Right ventricle myocardium superior (tissue), 1 donor: ENCODE results near the gene HELQ. TPM values are rescaled to one million over a fixed set of nuclear protein-coding genes. Genes with fewer than 3 reads are reported as not detected.
"Not testable (repeated sequence)": the region's sequence is repeated elsewhere in the genome, so short reads cannot be mapped to it uniquely, and the experiment has no call there.

ENCODE experiments used
- ATAC-seq: fragments of 200-7000 bp; cut with Tn5 transposase; one replicate; pipeline ENCODE4 v1.9.1; 2020; ENCODE audit warnings: mild to moderate bottlenecking; ENCODE audit not compliant: poor library complexity
- DNase-seq: peaks from one replicate; pipeline ENCODE4 v3.0.0-alpha.2; 2020
- intact Hi-C: fragments of 100-400 bp; cut with DNase I; formaldehyde crosslinking; loops from one replicate; pipeline ENCODE4 v1.11.2; 2022
- total RNA-seq: library from RNA; stranded (reverse); fragmentation: NEBNext Ultra II Directional; extraction: Animal tissue kit (Norgen Biotek cat#: 25700); gene quantifications from one replicate; pipeline ENCODE4 v1.2.1, GENCODE V29; 2021
- donor health status: DM: no; HTN: yes; CAD: no; lungs with severe emphysema.

Gene HELQ
- total RNA-seq, 1 donor from 2014 or later: 13.8 TPM

DNA sequence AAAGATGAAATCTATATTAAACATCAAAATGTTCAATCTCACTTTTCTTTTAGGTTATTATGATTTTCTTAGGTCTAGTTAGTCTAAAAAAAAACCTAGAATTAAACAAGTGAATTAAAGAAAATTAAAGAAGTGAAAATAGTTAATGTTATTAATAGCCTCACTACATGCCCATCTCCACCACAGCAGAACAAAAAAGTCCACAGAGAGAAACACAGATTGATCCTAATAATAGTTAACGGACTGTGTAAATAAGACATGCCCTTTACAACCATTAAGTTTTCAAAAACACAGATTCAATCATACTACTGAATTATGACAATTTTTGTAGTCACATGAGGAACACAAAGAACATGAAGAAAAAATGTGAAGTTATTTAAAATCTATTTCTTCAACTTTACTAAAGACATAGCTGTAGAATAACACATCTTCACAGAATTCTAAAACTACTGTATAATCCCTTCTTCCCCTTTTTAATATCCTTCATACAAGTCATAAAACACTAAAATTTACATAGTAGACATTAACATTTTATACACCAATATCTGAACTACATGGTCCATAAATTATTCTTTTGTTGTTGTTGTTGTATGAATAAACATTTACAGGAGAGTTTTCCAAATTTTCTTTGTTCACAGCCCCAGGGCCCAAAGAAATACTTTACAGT, 15.3 kb downstream of the HELQ start:
- ATAC-seq (no peak), DNase-seq (no peak)
- intact Hi-C loops: no loop called here

DNA sequence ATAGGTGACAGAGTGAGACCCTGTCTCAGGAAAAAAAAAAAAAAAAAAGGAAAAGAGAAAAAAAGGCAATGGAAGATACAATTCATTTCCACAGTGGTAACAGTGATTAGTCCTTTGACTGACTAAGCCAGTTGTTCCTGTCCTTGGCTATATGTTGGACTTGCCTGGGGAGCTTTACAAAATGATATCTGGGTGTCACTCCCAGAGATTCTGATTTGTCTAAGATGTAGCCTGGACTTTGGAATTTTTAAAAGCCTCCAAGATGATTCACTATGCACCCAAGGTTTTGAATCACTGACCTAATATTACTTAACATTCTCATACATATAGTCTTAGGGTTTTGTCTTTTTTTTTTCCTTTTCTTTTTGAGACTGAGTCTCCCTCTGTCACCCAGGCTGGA, 16.9 kb downstream of the HELQ start:
- no peak for ATAC-seq
- intact Hi-C loops: no loop called here
- no peak for DNase-seq

DNA sequence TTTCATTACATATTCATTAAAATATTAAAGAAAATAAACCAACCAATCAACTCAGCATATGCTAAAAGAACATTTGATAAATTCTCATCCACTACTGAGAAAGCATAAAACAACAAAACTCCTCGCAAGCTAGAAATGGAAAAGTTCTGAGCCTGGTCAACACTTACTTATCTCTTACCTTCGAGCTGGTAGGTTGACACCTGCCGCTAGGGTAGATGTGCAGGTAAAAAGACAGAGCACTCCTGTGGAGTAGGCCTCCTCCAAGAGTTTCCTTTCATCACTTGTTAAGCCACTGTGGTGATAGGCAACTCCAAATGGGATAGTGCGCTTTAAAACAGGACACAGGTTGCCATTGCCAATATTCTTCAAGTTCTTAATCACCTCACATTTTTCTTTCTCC, 18.9 kb downstream of the HELQ start:
- intact Hi-C loops: no loop called here
- DNase-seq: no peak
- ATAC-seq: no peak

DNA sequence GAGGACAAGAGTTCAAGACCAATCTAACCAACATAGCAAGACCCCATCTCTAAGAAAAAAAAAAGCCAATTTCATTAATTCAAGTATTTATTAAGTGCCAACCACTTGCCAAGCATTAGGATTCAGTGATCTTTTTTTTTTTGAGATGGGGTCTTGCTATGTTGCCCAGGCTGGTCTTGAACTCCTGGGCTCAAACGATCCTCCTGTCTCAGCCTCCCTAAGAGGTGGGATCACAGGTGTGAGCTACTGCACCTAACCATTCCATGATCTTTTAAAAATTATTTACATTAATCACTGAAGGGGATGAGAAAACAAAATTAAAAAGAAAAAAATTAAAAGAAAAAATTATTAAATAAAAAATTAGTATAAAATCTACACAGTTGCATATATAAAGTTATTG, 24.4 kb downstream of the HELQ start:
- DNase-seq (no peak), ATAC-seq (no peak)
- intact Hi-C loops: no loop called here

DNA sequence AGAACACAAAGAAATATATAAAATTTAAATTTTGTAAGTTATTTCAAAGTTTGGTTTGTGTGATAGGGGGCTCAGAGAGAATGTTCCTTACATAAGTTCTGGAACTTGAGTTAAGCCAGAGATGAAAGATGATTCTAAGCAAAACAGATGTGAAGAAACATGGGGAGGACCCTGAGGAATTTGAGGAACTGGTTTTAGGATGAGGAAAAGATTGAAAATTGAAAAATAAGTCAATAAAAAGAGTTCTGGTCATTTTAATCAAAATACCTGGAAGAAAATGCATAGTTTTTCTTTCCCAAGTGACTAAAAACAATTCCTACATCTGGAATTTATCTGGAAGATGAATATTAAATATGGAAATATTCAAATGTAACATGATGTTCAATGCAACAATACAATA, 37.4 kb downstream of the HELQ start:
- ATAC-seq (no peak), DNase-seq (no peak)
- intact Hi-C loops: no loop called here

DNA sequence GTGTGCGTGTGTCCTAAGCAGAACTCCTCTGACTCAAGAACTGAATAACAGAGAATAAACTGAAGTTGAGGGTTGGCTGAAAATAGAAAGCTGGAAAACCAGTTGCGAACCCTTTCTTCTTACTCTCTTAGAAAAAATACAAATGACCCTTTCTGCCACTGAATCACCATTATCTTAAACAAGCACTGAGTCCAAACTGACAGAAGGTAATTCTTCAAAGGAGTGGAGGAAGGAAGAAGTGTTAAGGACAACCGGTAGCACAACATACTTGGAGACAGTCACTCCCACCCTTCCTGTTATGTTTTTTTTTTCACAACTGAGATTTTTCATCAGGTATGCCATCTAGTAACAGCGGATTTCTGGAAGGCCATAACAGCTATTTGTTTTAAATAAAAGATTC, 38.1 kb downstream of the HELQ start:
- intact Hi-C loops: no loop called here
- no peak for ATAC-seq
- no peak for DNase-seq

DNA sequence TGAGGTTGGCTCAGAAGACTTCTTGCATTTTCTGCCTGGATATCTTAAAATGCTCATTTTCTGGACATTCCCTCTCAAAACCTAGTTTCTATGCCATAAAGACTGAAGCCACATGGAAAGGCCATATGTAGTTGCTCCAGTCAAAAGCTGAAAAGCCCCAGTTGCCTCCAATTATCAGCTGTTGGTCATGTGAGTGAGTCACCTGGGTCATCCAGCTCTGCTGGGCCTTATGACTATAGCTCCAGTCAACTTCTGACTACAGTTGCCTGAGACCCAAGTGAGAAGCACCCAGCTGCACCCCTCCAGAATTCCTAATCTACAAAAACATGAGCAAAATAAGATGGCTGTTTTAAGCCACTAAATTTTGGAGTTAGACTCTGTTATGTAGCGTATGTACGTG, 41.9 kb downstream of the HELQ start:
- DNase-seq (no peak), ATAC-seq (no peak)
- intact Hi-C loops: no loop called here

DNA sequence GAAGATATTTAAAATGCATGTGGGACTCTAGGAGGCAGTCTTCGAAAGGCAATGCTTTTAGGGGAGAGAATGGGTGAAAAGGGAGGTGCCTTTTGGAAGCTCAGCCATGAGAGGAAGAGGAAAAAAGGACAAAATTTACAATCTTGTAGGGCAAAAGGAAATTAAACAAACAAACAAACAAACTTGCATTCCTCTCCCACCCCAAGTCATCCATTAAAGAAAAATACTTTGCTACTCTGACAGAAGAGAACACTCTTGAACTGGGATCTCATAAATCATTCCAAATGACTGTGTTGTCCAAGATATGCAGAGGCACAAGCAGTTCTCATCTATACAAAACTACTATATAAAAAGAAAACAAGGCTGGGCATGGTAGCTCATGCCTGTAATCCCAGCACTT, 46.7 kb downstream of the HELQ start:
- DNase-seq (no peak), ATAC-seq (no peak)
- intact Hi-C loops: no loop called here

DNA sequence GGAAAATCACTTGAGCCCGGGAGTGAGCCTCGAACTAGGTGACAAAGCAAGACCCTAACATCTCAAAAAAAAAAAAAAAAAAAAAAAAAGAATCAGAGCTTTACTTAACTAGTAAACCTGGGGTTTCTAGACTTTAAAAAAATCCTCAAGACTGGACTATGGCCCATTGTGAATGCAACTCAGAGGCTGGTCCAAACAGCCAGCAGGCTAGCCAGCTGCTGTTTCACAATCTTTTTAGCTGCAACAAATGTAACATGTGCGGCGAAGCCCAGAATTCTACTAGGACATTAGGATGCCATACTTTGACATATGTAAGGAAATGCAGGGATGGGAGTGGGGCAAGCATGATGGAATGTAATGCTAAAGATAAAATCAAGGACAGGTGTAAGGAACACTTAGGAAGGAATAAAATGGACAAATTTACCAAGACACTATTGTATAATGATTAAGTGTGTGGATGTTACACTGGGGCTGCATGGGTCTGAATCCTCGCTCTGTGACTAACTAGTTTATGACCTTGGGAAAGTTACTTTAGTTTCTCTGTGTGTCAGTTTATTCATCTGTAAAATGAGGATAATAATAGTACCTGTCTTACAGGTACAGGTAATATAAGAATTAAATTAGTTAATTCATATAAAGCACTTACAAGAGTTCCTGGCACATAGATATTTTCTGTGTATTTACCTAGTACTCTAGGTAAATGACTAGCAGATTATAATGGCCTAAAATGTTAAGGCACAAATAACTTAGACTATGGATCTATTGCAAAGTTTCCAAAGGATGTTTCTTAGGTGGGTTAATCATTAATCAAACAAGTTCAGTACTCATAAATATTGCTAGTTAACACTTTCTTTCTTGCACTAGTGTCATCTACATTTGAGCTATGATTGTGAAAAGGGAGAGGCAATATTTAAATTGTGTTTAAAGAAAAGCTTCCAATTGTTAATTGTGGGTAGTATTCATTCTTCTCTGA, 49.5 kb downstream of the HELQ start:
- intact Hi-C loops: no loop called here
- ATAC-seq (no peak), DNase-seq (no peak)

DNA sequence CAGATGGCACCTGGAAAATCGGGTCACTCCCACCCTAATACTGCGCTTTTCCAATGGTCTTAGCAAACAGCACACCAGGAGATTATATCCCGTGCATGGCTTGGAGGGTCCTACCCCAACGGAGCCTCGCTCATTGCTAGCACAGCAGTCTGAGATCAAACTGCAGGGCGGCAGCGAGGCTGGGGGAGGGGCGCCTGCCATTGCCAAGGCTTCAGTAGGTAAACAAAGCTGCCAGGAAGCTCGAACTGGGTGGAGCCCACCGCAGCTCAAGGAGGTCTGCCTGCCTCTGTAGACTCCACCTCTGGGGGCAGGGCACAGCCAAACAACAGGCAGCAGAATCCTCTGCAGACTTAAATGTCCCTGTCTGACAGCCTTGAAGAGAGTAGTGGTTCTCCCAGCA, 57.5 kb downstream of the HELQ start:
- DNase-seq, ATAC-seq, intact Hi-C loops: not testable (repeated sequence)

DNA sequence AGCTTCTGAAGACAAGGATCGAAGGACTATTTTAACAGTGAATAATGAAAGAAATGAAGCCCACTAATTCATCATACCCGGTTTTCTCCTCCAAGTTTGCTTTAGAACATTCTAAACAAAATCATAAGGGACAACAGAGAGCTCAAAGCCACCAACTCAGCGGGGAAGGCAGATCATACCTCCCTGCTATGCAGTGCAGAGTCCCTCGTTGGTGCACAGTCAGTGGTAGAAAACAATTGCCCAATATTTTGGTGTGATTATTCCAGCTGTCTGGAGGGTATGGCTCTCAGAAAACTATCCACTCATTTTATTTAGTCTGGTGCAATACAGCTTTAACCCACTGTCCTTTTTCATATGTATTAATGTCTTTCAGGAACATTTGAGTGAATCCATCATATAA, 61.7 kb downstream of the HELQ start:
- no peak for DNase-seq
- no peak for ATAC-seq
- intact Hi-C loops: no loop called here

DNA sequence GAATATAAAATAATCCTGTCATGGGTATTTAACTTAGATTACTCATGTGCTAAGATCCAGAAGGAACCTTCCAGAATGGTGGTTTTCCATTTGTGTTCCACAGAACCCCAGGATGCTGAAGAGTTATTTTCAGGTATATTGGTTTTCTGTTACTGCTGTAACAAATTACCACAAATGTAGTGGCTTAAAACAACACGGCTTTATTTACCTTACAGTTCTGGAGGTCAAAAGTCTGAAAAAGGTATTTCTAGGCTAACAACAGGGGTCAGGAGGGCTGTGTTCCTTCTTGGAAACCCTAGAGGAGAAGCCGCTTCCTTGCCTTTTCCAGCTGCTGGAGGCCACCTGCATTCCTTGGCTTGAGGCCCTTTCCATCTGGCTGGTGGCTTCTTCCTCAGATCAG, 63.1 kb downstream of the HELQ start:
- ATAC-seq (no peak), DNase-seq (no peak)
- intact Hi-C loops: no loop called here

DNA sequence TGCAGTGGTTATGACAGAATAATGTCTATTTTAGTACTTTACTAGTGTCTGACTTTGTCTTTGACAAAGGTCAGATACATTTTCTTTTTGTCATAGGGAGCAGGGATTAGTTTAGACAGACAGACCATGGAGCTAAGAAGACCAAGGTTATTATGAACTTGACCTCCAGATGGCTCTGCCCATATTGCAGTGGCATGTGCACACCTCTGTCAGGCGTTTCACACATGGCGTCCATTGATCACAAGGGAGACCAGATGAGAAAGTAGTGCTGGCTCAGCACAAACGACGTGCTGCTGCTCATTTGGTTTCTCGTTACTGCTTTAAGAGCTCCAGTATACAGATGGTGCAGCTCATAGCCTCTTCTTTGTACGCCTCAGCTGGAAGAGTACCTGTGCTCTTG, 64.7 kb downstream of the HELQ start:
- no peak for ATAC-seq
- no peak for DNase-seq
- intact Hi-C loops: no loop called here

DNA sequence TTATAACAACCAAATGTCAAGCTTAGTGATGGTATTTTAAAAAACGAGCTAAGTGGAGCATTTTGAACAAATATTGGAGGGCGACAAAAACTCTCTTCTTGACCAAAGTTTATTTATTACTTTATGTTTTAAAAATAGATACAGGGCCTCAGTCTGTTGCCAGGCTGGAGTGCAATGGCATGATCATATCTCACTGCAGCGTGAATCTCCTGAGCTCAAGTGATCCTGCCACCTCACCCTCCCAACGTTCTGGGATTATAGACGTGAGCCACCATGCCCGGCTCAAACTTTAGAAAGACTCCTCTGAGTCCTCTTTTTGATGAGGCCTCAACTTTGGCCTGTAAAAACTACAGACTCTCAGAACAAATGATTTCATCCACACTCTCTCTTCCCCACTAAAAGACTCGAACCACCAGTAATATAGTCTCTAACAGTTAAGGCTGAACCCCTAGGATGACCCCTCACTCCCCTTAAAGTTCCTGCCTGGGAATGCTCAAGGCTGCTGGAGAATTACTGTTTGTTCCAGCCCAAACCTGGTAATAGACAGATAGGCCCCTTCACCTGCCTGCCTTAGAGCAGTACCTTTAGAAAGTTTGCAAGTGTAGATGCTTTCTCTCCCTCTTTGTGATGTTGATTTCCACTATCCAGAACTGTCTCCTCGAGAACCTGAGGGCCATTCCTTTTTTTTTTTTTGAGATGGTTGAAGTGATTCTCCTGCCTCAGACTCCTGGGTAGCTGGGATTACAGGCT, 65.7 kb downstream of the HELQ start:
- peak; percentile 67 for ATAC-seq
- DNase-seq: no peak
- intact Hi-C loops: no loop called here

DNA sequence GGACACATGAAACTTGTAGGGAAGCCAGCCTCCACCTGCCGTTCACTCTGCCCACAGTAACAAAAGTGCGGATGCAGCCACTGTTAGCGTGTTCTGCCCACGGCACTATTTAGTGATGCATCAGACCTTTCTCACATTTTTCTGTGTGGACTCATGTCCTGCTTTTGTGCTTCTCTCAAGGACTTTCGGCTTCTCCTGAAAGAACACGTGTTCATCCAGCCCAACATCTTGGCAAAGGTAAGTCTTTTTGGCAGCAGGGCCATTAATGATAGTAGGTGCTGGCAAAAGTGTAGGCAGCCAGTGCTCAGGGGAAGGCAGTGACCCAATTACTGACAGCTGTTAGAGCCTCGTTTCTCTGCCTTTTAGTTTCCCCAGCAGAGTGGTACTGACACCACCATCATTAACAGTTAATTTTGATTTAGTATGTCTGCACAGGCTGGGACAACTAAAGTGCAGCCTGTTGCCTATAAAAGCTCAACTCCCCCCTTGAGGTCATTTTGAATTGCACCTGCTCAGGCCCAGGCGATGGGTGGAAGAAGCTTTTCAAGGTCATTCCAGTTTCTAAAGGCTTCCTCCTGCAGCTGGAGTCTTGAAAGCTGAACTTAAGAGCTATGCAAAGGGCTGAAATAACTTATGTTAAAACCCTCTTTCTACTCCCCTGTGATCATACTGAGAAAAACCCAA, 66.4 kb downstream of the HELQ start:
- ATAC-seq (peak; percentile 80), DNase-seq (no peak)

DNA sequence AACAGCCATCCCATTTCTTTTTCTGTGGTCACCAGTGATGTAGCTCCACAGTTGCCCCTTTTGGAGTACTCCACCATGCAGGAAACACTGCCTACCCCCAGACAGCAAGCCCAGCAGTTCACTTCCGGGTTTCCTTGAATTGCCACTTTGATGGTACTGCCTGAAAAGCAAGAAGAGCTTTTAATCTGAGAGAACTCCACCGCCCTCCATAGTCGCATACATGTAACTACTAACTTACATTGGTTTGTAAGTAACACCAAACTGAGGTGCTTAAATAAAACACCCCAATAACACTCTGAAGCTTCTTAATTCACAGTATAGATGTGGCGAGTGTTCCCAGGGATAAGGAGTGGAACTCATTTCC, 67.3 kb downstream of the HELQ start:
- no peak for DNase-seq
- ATAC-seq: no peak
- intact Hi-C loops: no loop called here

More for the DNA sequence above, 66.4 kb downstream of the HELQ start:
- intact Hi-C loops: no loop called here

DNA sequence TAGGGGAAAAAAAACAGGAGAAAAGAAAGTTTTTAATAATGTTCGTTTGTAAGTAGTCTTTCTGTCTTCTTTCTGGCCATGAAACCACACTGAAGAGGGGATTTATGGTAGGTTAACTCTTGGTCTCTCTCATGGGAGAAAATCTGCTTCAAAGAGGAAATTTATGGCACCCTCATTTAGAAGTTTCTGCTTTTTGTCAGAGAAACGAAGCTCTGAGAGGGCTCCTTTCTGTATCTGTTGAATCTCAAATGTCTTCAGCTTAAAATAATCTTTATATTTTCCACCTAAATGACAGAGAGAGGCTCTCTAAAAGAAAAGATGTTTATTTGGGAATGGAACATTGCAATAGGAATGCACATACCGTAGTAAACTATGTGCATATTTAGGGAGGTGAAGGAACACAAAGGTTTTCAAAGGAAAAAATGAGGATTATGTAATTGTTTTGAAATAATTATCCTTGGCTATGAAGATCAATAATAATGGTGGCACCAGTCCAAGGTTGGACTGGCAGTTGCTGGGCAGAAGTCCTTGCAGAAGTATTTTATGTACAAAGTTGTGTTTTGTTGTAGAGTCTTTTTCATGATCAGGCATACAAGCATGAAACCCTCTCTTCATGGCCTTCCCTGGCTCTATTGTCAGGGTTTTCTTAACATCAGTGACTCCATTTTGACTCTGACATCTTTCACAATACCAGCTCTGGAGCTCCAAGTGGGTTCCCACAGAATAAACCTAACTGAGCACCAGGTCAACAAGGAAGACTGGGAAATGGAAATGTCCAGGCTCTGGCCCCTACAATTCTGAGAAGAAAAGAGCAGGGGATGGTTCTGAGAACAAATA, 67.9 kb downstream of the HELQ start:
- ATAC-seq (no peak), DNase-seq (no peak)
- intact Hi-C loops: no loop called here

DNA sequence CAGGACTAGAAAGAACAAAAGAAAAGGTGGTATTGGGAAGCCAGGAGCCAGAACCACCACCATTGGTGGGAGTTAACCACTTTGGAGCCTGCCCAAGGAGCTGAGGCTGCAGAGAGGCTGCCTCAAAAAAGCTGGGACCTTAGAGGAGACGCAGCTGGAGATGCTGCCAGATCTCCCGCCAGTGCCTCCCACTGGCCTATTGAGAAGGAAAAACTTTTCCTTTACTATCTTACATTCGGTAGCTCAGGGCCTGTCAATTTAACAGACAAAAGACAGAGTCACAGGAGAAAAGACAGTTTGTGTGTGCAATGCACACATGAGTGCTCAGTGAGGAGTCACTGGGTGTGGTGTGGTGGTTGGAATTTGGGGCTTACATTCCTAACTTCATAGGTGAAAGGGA, 68.6 kb downstream of the HELQ start:
- DNase-seq (no peak), ATAC-seq (no peak)
- intact Hi-C loops: no loop called here
